ENCODE results near the gene TMEM179B. TPM values are rescaled to one million over a fixed set of nuclear protein-coding genes. Genes with fewer than 3 reads are reported as not detected.

TMEM179B gene
- total RNA-seq, 2 donors from 2014 or later: 45.6 to 70.8 TPM

DNA sequence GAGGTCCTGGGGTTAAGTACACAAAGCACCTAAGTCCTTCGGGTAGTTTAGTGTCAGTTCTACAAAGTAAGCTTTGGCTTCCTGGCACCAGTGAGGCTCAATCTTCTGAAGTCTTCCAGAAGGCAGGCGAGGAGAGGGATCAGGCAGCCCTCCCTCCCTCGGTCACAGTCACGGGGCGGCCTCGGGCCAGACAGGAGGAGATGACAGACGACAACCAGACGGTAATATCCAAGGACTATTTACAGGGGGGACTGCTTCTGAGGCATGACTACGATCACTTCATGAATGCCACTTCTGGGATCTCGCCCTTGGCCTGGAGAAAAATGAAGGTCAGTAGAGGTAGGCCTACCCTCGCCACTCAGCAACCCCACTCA, 5.0 kb downstream of the TMEM179B start:
- TF ChIP-seq, protein P1, sequence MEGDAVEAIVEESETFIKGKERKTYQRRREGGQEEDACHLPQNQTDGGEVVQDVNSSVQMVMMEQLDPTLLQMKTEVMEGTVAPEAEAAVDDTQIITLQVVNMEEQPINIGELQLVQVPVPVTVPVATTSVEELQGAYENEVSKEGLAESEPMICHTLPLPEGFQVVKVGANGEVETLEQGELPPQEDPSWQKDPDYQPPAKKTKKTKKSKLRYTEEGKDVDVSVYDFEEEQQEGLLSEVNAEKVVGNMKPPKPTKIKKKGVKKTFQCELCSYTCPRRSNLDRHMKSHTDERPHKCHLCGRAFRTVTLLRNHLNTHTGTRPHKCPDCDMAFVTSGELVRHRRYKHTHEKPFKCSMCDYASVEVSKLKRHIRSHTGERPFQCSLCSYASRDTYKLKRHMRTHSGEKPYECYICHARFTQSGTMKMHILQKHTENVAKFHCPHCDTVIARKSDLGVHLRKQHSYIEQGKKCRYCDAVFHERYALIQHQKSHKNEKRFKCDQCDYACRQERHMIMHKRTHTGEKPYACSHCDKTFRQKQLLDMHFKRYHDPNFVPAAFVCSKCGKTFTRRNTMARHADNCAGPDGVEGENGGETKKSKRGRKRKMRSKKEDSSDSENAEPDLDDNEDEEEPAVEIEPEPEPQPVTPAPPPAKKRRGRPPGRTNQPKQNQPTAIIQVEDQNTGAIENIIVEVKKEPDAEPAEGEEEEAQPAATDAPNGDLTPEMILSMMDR (IDR thresholded peaks at IDR 0.05): no peak
- peak overlapping the region; percentile 82 to 85 for H3K27ac ChIP-seq
- H3K4me3 ChIP-seq: peak overlapping the region; percentile 80
- H3K36me3 ChIP-seq: peaks cover 51% of the 10 kb centered on the region
- H3K4me1 ChIP-seq (ENCODE audit: control insufficient read depth in 1 of 2, low read depth in 2 of 2): peaks cover 15 to 44% of the 10 kb centered on the region in 2 donors
- no peaks in the 10 kb centered on the region for H3K27me3 ChIP-seq (replicated peaks; ENCODE audit: insufficient read depth)
- DNase-seq (ENCODE audit: low spot score): no peak
- H3K9me3 ChIP-seq: no peaks in the 10 kb centered on the region
- ATAC-seq (ENCODE audit: insufficient number of reproducible peaks, low FRiP score, low read depth): peak; percentile 32

DNA sequence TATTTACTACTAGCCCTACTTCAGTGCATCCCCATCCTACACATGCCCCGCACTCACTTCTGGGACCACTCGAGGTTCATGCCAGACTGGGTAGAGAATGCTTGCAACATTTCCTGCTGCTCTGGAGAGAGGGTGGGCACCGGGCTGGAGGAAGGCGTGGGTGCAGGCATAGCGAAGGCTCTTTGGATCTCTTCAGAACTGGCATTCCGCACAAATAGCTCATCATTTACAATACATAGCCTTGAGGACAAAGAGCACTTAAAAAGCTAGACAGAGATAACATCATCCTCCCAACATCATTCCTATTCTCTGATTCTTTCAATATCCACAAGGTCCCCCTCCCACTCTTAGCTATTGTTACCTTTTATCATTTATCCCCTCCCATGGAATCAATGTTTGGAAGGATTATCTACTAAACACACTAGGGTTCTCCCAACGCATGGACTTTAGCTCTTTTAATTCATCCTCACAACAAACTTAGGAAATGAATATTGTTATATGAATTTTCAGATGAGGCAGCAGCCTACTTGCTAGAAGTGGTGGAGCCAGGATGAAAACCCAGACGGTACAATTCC, 7.1 kb downstream of the TMEM179B start:
- Histone ChIP-seq H3K36me3 (peaks cover 67% of the 10 kb centered on the region), H3K9me3 (no peaks in the 10 kb centered on the region), H3K27me3 (replicated peaks; ENCODE audit: insufficient read depth) (no peaks in the 10 kb centered on the region), H3K4me1 (ENCODE audit: control insufficient read depth in 1 of 2, low read depth in 2 of 2) (peaks cover 10 to 27% of the 10 kb centered on the region in 2 donors), H3K27ac (no peak overlapping the region), H3K4me3 (no peak overlapping the region)
- no peak for ATAC-seq (ENCODE audit: insufficient number of reproducible peaks, low FRiP score, low read depth)
- TF ChIP-seq, protein P1 (IDR thresholded peaks at IDR 0.05): no peak
- no peak for DNase-seq (ENCODE audit: low spot score)

DNA sequence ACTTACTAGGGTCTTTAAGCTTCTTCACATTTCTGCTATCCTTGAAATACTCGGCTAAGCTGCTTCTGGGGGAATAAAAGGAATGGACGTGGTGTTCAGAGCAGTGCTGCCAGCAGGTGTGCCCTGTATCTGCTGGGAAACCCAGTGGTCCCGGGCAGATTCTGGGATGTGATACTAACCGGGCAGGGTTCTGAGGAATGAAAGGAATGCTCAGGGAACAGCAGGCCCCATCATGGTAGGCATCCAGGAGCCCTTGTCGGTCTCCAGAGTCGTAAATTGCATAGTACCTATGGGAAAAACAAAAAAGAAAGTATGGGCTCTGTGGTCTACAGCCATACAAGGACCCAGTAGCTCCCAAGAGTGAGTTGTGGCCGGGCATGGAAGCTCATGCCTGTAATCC, 9.1 kb downstream of the TMEM179B start:
- no peak for ATAC-seq (ENCODE audit: insufficient number of reproducible peaks, low FRiP score, low read depth)
- H3K4me1 ChIP-seq (ENCODE audit: control insufficient read depth in 1 of 2, low read depth in 2 of 2): peaks cover 3 to 10% of the 10 kb centered on the region in 2 donors
- H3K36me3 ChIP-seq: peaks cover 84% of the 10 kb centered on the region
- TF ChIP-seq, protein P1 (IDR thresholded peaks at IDR 0.05): no peak
- no peak for DNase-seq (ENCODE audit: low spot score)
- H3K27me3 ChIP-seq (replicated peaks; ENCODE audit: insufficient read depth): no peaks in the 10 kb centered on the region
- no peaks in the 10 kb centered on the region for H3K9me3 ChIP-seq
- H3K4me3 ChIP-seq: no peak overlapping the region
- H3K27ac ChIP-seq: no peak overlapping the region

DNA sequence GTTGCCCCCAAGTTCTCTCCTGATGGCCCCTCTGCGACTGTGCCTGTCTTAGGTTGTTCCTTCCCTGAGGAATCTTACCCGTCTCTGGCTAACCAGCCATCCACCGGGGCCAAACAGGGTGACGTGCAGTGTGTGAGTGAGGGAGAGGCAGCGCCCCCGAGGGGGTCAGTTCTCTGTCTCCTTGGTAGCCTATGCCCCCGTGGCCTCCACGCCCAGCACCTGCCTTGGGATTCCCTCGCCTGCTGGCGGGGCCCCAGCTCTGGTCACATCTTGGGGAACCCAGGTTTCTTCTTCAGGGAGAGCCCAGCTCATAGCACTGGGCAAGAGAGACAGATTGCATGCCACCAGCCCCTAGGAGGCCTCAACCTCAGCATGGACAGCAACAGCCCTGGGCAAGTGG, 12.3 kb downstream of the TMEM179B start:
- ATAC-seq (ENCODE audit: insufficient number of reproducible peaks, low FRiP score, low read depth) (no peak), DNase-seq (ENCODE audit: low spot score) (no peak)
- Histone ChIP-seq H3K9me3 (no peaks in the 10 kb centered on the region), H3K4me1 (ENCODE audit: control insufficient read depth in 1 of 2, low read depth in 2 of 2) (peaks cover 8 to 14% of the 10 kb centered on the region in 2 donors), H3K4me3 (no peak overlapping the region), H3K27me3 (replicated peaks; ENCODE audit: insufficient read depth) (no peaks in the 10 kb centered on the region), H3K36me3 (peaks cover 82% of the 10 kb centered on the region), H3K27ac (no peak overlapping the region)
- TF ChIP-seq, protein P1 (IDR thresholded peaks at IDR 0.05): no peak

DNA sequence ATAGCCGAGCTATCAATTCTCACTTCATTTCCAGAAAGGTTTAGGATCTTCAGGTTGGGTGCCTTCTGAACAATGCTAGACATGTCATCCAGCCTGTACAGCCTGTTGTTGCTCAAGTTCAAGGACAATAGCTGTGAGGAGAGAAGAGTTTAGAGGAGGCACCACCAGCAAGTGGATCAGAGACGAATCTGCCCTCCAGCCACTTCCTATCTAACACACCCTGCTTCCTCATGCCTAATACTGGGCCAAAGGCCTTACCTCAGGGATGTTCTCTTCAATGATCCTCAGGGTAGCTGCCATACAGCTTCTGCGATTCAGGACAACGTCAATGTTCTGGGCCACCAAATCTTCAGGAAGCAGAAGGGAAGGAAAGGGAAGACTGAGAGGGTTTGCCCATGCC, 13.9 kb downstream of the TMEM179B start:
- no peak overlapping the region for H3K27ac ChIP-seq
- ATAC-seq (ENCODE audit: insufficient number of reproducible peaks, low FRiP score, low read depth): no peak
- TF ChIP-seq, protein P1 (IDR thresholded peaks at IDR 0.05): no peak
- no peaks in the 10 kb centered on the region for H3K27me3 ChIP-seq (replicated peaks; ENCODE audit: insufficient read depth)
- H3K9me3 ChIP-seq: no peaks in the 10 kb centered on the region
- H3K4me1 ChIP-seq (ENCODE audit: control insufficient read depth in 1 of 2, low read depth in 2 of 2): peaks cover 11 to 21% of the 10 kb centered on the region in 2 donors
- H3K4me3 ChIP-seq: no peak overlapping the region
- H3K36me3 ChIP-seq: peaks cover 66% of the 10 kb centered on the region
- no peak for DNase-seq (ENCODE audit: low spot score)

Data from thoracic aorta (tissue), 2 donors.